Vagina (tissue), 2 donors: ENCODE measurements around the gene KCTD14.

ENCODE experiments used
- POLR2A ChIP-seq, 2 donors: fragments of 450-650 bp; IDR thresholded peaks; one replicate each; pipeline ENCODE4 v1.6.1; 2017; ENCODE audit warnings: antibody characterized with exemption in 2 of 2, mild to moderate bottlenecking in 2 of 2, moderate library complexity in 2 of 2
- POLR2AphosphoS5 ChIP-seq, 2 donors: sonication (generic); formaldehyde crosslinking; IDR thresholded peaks; one replicate each; pipeline ENCODE4 v1.9.0; 2017; ENCODE audit warnings: antibody characterized with exemption in 2 of 2, mild to moderate bottlenecking in 2 of 2, low read depth in 1 of 2; ENCODE audit not compliant: insufficient read depth in 1 of 2
- TF ChIP-seq, protein P1 (sequence below), 3 experiments: fragments of 450-650 bp in 2 of 3; fragments of 200-600 bp in 1 of 3; sonication (generic) in 1 of 3; IDR thresholded peaks; one replicate each; pipeline ENCODE4 v1.5.1; 2017 to 2019; ENCODE audit warnings: antibody characterized with exemption in 3 of 3, mild to moderate bottlenecking in 2 of 3, moderate library complexity in 2 of 3

DNA sequence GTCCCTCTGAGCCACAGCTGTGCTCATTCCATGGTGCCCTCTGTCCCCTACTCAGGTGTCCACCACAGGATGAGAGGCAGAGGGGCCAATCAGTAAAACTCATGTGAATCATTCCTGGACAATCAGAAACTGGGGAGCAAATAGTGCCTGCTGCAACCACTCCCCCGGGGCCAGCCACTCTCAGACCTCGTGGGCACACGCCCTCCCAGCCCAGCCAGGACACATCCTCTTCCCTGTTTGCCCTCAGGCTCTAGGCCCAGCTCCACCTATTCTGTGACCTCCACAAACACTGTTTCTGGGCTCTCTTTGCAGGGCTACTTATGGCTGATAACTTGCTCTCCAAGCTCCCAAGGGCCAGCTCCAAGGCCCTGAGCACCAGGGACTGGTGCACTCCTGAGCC lies 14.0 kb upstream of the KCTD14 start:
- no peak for TF ChIP-seq POLR2A (IDR thresholded peaks at IDR 0.05)
- TF ChIP-seq POLR2AphosphoS5 (IDR thresholded peaks at IDR 0.05; ENCODE audit: insufficient read depth in 1 of 2, low read depth in 1 of 2): no peak
- TF ChIP-seq, protein P1, sequence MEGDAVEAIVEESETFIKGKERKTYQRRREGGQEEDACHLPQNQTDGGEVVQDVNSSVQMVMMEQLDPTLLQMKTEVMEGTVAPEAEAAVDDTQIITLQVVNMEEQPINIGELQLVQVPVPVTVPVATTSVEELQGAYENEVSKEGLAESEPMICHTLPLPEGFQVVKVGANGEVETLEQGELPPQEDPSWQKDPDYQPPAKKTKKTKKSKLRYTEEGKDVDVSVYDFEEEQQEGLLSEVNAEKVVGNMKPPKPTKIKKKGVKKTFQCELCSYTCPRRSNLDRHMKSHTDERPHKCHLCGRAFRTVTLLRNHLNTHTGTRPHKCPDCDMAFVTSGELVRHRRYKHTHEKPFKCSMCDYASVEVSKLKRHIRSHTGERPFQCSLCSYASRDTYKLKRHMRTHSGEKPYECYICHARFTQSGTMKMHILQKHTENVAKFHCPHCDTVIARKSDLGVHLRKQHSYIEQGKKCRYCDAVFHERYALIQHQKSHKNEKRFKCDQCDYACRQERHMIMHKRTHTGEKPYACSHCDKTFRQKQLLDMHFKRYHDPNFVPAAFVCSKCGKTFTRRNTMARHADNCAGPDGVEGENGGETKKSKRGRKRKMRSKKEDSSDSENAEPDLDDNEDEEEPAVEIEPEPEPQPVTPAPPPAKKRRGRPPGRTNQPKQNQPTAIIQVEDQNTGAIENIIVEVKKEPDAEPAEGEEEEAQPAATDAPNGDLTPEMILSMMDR (IDR thresholded peaks at IDR 0.05): no peak
